Renal cortical epithelial cell (primary cell): Measurements from ENCODE around the gene PAGR1. TPM values are rescaled to one million over a fixed set of nuclear protein-coding genes. Genes with fewer than 3 reads are reported as not detected.
A peak's percentile ranks its signal among the peaks of the same experiment; 100 is the strongest.
"Not testable (repeated sequence)": the region's sequence is repeated elsewhere in the genome, so short reads cannot be mapped to it uniquely, and the experiment has no call there.

Source experiments
- DNase-seq: peaks from one replicate; pipeline ENCODE4 v3.0.0-alpha.2; 2011; ENCODE audit warnings: low read depth
- total RNA-seq: library from RNA; depleted of rRNA; stranded (reverse); fragments of >200 nt; gene quantifications from 2 replicates; pipeline ENCODE4 v1.2.3, GENCODE V29; 2014

PAGR1 gene
- total RNA-seq, 1 donor from 2014 or later: 17.7 TPM

- DNase-seq: no peak
Observed at GRCh38 chr16:29791845-29792807, 23.8 kb upstream of the PAGR1 start.

GRCh38 chr16:29793153-29793552 is 22.8 kb upstream of the PAGR1 start:
- DNase-seq: not testable (repeated sequence)

GRCh38 chr16:29794231-29794710 is 21.7 kb upstream of the PAGR1 start:
- no peak for DNase-seq

- DNase-seq: no peak
Observed at GRCh38 chr16:29802416-29802935, 13.5 kb upstream of the PAGR1 start.

- DNase-seq: no peak
Observed at GRCh38 chr16:29804020-29804419, 11.9 kb upstream of the PAGR1 start.

GRCh38 chr16:29804455-29805231 is 11.3 kb upstream of the PAGR1 start:
- peak; percentile 54 for DNase-seq

GRCh38 chr16:29805232-29806098 is 10.5 kb upstream of the PAGR1 start:
- DNase-seq: peak; percentile 84

- DNase-seq: peak; percentile 77
Observed at GRCh38 chr16:29806099-29806579, 9.8 kb upstream of the PAGR1 start, which contains the start of gene MAZ. TSS of gene MAZ (plus strand) at chr16:29806529. CDS start at chr16:29806702, 173 bp downstream.

- DNase-seq: no peak
Observed at GRCh38 chr16:29806641-29807425, 9.1 kb upstream of the PAGR1 start.

- peak; percentile 82 for DNase-seq
Observed at GRCh38 chr16:29807426-29808218, 8.3 kb upstream of the PAGR1 start.

GRCh38 chr16:29808219-29808900 is 7.6 kb upstream of the PAGR1 start:
- DNase-seq: no peak

- no peak for DNase-seq
Observed at GRCh38 chr16:29809031-29809747, 6.8 kb upstream of the PAGR1 start.

GRCh38 chr16:29809850-29810698 is 5.9 kb upstream of the PAGR1 start:
- no peak for DNase-seq

- DNase-seq: no peak
Observed at GRCh38 chr16:29810699-29811169, 5.2 kb upstream of the PAGR1 start.

GRCh38 chr16:29811170-29811895 is 4.6 kb upstream of the PAGR1 start:
- peak; percentile 94 for DNase-seq
